Measurements from ENCODE around the gene LDHA. TPM values are rescaled to one million over a fixed set of nuclear protein-coding genes. Genes with fewer than 3 reads are reported as not detected.

LDHA gene
- total RNA-seq, 4 donors from 2014 or later: 220 to 579 (median 534) TPM

GRCh38 chr11:18364495-18365073 is 29.8 kb upstream of the LDHA start:
- H3K9me3 ChIP-seq: no peaks in the 10 kb centered on the region
- no peak for DNase-seq
- H3K27ac ChIP-seq: no peak overlapping the region
- H3K36me3 ChIP-seq: peaks cover 0 to 75% (median 0%) of the 10 kb centered on the region in 3 donors
- H3K4me3 ChIP-seq: no peak overlapping the region
- no peaks in the 10 kb centered on the region for H3K4me1 ChIP-seq
- no peaks in the 10 kb centered on the region for H3K27me3 ChIP-seq
- no peak for TF ChIP-seq CTCF (IDR thresholded peaks at IDR 0.05)
- TF ChIP-seq POLR2A (IDR thresholded peaks at IDR 0.05): no peak

- no peak overlapping the region for H3K4me3 ChIP-seq
- no peak for DNase-seq
- H3K9me3 ChIP-seq: no peaks in the 10 kb centered on the region
- H3K36me3 ChIP-seq: peaks cover 0 to 63% (median 0%) of the 10 kb centered on the region in 3 donors
- TF ChIP-seq CTCF (IDR thresholded peaks at IDR 0.05): no peak
- TF ChIP-seq POLR2A (IDR thresholded peaks at IDR 0.05): no peak
- no peaks in the 10 kb centered on the region for H3K27me3 ChIP-seq
- H3K4me1 ChIP-seq: no peaks in the 10 kb centered on the region
- no peak overlapping the region for H3K27ac ChIP-seq
Measured at GRCh38 chr11:18365741-18366140, 28.6 kb upstream of the LDHA start.

GRCh38 chr11:18366286-18366685 is 28.1 kb upstream of the LDHA start:
- no peak for DNase-seq
- Histone ChIP-seq H3K36me3 (peaks cover 0 to 58% (median 0%) of the 10 kb centered on the region in 3 donors), H3K27me3 (no peaks in the 10 kb centered on the region), H3K4me1 (no peaks in the 10 kb centered on the region), H3K4me3 (no peak overlapping the region), H3K9me3 (no peaks in the 10 kb centered on the region), H3K27ac (no peak overlapping the region)
- TF ChIP-seq CTCF (IDR thresholded peaks at IDR 0.05) (no peak), POLR2A (IDR thresholded peaks at IDR 0.05) (no peak)

GRCh38 chr11:18367431-18367830 is 26.9 kb upstream of the LDHA start:
- Histone ChIP-seq H3K4me3 (no peak overlapping the region), H3K4me1 (peaks cover 0 to 5% (median 0%) of the 10 kb centered on the region in 4 donors), H3K27ac (no peak overlapping the region), H3K27me3 (no peaks in the 10 kb centered on the region), H3K36me3 (peaks cover 0 to 46% (median 0%) of the 10 kb centered on the region in 3 donors), H3K9me3 (no peaks in the 10 kb centered on the region)
- no peak for DNase-seq
- TF ChIP-seq POLR2A (IDR thresholded peaks at IDR 0.05): no peak

- H3K4me1 ChIP-seq: peaks cover 0 to 5% (median 0%) of the 10 kb centered on the region in 4 donors
- no peaks in the 10 kb centered on the region for H3K9me3 ChIP-seq
- no peak for DNase-seq
Measured at GRCh38 chr11:18368221-18368620, 26.1 kb upstream of the LDHA start.

More at GRCh38 chr11:18368221-18368620, 26.1 kb upstream of the LDHA start:
- no peak for TF ChIP-seq POLR2A (IDR thresholded peaks at IDR 0.05)
- TF ChIP-seq CTCF (IDR thresholded peaks at IDR 0.05): no peak
- no peak overlapping the region for H3K4me3 ChIP-seq
- peak overlapping the region in 1 of 4 donors; percentile 34 for H3K27ac ChIP-seq
- no peaks in the 10 kb centered on the region for H3K27me3 ChIP-seq
- peaks cover 0 to 38% (median 0%) of the 10 kb centered on the region in 3 donors for H3K36me3 ChIP-seq
